Stimulated activated CD8-positive, alpha-beta memory T cell treated with anti-CD3 and anti-CD28 coated beads, Interleukin-7, amount 100 ng/mL, for 4 hours (primary cell): ENCODE results near the gene KRT33B.
A peak's percentile ranks its signal among the peaks of the same experiment; 100 is the strongest.
"Not testable (repeated sequence)": the region's sequence is repeated elsewhere in the genome, so short reads cannot be mapped to it uniquely, and the experiment has no call there.

ENCODE experiments used
- DNase-seq, 2 donors: peaks; one replicate each; pipeline ENCODE4 v3.0.0-alpha.2; 2020; ENCODE audit warnings: low read depth in 2 of 2

The KRT33B gene

DNA sequence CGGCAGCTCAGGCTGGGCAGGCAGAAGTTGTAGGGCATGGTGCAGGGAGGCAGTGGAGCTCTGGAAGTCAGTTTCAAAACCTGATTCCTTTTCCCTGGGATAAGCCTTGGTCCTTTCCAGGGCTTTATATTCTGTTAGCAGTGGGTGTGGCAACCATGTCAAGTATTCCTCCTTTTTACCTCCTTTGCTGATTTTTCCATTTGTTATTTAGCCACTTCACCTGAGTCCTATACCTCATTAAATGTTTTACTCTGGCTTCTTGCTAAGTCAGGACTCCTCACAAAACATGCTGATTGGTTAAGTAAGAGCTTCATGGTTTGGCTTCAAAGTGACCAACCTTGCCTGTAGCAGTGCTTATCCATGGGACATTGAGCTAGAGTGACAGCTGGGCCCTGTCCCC lies at the start of gene KRT33B:
Gene KRT33B (minus strand): TSS at position 101 of the 400 bp plus-strand sequence. CDS start 63 bp downstream, at position 38.
- no peak for DNase-seq

DNA sequence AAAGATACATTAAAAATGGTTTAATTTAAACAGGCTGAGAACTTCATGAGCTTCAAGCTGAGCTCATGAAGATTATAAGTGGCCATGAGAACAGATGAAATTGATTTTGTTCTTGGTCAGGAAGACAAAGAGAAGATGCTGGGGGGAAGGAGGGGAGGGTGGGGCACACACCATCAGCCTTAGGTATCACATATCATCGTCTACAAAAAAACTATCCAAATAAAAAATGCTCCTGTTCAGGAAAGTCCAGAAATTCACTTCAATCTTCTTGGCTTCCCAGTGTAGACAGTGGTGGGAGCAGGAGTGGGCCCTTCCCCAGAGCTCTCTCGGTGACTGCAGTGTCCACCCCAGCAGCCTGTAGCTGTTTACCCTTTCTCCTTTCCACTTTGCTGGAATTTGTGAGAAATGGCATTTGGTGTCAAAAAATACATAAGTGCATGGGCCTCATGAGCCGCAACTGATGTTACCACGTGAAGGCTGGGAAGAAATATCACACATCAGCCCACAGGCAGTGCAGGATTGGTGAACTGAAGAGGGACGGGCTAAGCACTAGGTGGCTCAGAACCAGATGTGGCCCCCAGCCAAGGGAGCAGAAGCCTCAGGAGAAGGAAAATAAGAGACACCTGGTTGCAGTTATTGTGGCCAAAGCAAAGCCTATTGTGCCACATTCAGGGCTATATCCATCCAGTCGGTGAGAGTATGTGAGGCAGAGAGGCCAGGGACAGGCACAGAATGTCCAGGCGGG lies 48.7 kb upstream of the KRT33B start:
- no peak for DNase-seq

DNA sequence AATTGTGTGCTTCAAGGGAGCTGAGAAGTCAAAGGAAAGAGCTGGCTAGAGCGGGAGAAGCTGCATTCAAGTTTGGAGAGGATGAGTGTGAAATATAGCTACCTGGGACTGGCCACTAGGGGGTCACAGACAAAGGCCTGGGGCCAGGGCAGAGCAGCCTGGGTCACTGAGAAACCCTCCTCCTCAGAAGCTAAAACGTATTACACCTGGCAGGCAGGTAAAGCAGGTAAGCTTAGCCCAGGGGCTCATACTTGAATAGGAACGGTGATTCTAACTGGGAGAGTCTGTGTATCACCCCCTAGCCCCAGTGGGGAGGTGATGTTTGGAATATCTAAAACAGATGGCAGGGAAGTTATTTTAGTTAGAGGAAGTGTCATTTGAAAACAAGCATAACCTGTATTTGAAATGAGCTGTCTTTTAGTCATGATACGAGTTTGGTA lies 48.0 kb upstream of the KRT33B start:
- DNase-seq: no peak

DNA sequence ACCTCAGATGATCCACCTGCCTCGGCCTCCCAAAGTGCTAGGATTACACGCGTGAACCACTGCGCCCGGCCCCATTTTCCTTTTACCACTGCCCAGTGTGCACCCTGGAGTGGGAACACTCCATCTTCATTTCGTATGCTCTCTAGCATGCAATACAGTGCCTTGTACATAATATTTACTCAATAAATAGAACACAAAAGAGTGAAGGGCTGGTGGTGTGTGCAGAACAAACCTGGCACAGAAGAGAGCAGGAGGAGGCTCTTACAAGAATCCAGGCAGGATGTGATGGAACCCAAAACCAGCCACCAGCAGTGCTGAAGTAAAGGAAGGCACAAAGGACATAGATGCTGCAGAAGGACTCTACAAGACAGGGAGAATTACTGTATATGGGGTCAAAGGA lies 47.5 kb upstream of the KRT33B start:
- DNase-seq: no peak

DNA sequence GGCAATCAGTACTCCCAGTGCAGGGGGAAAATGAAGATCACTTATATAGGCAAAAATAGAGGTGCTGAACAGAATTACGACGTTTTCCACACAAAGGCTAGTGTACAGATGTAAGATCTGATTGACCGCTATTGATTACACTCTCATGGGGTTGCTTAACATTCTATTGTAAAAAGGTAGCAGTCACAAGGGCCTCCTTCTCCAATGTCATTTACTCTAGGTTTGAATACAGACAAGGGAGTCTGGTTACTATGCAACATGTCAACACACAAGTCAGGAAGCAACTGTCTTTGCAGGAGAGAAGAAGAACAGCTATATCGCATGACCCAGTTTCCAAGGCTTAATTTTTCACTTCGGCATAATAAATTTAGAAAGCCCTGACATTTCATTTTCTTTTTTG lies 46.9 kb upstream of the KRT33B start:
- no peak for DNase-seq

DNA sequence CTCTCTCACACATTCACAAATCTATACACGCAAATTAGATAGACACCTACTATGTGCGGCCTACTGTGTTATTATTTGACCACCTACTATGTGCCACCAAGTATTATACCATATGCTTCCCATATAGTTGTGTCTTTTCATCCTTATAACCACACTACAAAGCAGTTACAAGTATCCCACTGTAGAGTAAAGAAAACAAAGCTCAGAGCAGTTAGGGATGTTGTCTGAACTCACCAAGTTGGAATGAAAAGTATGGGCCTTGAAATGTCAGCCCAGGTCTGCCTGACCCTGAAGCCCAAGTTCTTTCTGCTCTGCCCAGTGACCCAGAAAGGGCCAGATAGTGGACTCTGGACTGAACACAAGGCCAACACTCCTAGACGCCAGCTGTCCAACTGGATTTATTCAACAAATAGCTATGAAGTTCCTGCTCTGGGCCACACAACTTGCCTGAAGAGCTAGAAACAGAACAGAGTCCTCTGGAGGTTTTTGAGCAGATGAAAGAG lies 46.3 kb upstream of the KRT33B start:
- DNase-seq: no peak

DNA sequence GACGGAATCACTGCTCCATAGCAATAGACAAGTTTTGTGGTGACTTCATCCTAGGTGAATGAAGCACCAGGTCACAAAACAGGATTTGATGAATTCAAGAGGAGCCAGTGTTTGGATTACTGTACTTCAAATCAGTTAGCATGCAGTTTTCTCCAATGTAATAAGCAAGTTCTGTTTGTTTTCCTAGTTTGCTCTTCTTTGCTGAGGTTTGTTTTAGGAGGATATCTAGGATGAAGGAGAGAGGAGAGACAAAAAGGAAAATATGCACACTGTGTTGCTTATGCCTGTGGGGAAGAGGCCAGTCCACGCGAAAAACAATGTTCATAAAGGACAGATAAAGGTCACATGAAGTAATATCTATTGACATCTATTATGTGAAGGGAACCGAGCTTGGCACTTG lies 45.8 kb upstream of the KRT33B start:
- DNase-seq: no peak

DNA sequence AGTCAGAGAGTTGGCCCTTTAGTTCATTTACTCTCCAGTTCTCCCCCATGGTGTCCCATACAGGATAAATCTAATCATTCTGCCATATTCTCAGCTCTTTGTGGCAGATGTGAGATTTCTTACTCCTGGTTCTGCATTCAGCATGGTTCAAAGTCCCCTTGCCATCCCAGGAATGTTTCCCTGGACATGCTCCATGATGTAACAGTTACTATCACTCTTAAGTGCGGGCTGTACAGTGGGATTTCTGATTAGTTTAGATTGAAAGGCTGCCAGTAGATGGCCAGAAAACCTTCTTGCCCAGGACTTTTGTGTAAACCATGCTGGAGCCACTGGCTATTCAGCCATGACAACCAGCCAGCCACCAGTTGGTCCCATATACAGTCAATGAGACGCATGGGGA lies 44.4 kb upstream of the KRT33B start:
- no peak for DNase-seq

DNA sequence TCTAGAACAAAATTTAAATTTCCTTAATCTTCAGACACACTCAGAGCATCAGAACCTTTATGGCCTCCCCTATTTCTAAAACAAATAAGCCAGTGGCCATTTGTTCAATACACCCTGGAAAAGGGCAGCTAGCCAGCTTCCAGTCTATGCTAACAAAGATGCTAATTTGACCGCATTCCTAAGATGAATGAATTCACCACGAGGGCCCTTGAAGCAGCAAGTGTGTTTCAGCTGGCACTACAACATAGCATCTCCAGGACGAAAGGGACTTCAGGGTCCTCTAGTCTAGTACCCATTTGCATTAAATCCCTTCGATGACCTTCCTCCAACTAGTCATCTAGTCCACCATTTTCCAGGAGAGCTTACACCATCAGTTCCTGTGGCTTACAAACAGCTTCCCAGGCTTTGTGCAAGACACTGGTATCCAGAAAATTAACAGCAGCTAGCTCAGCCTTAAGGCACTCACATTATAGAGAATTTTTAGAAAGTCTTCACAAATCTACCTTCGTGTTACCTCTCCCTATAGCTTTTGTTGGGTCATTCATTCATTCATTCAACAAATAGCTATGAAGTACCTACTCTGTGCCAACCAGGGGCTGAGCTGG lies 43.8 kb upstream of the KRT33B start:
- no peak for DNase-seq

DNA sequence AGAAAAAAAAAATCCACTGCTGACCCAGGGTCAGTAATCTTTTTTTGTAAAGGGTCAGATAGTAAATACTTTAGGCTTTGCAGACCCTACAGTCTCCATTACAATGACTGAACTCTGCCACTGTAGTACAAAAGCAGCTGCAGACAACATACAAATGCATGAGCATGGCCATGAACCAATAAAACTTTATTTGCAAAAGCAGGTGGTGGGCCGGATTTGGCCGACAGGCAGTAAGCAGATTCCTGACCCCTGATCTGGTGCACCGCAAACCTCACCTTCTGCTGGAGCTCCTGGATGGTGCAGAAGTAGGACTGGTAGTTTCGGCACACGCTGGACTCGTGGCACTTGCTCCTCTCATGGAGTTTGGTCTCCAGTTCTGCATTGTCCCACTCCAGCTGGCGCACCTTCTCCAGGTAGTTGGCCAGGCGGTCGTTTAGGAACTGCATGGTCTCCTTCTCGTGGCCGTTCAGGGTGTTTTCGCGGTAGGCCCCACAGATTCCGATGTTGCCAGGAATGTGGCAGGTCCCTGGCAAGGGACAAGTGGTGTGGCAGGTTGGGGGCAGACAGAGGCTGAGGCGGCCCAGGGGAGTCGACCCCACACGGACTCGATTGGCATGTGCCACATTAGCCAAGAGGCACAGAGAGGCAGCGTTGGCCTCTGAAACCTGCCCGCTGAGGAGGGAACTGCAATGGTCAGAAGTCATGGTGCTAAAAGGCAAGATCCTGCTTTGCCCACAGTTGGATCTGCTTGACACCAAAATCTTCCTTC lies 41.6 kb upstream of the KRT33B start:
- no peak for DNase-seq

DNA sequence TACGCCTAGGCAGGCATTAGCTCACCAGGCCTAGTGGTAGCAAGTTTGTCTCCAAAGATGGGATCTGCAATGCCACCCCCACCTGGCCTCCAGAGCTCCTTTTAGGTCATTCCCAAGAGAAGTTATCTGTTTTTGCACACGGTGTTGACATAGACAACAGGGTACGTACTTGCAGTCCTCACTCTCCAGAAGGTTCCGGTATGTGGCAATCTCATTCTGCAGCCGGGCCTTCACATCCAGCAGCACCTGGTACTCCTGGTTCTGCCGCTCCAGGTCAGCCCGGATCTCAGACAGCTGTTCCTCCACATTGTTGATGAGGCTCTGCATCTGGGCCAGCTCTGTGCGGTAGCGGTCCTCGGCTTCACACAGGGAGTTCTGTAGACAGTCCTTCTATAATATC lies 37.6 kb upstream of the KRT33B start:
- no peak for DNase-seq

DNA sequence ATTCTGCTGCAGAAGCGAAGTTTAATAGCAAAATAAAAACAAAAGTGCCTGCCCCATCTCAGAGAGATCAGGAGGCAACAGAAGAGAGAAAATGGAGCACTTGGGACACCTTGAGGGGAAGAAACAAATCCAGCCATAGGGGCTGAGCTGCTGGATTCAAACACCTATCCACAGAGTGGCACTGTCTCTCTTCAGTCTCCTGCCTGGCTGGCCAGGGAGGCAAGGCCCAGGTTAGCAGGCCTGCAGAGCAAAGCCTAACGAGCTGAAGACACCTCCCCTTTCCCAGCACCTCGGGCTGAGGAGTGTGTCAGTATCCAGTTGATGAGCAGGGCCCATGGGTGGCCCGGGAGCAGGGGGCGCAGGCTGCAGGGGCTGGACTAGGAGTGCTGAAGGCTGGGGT lies 36.6 kb upstream of the KRT33B start:
- no peak for DNase-seq

DNA sequence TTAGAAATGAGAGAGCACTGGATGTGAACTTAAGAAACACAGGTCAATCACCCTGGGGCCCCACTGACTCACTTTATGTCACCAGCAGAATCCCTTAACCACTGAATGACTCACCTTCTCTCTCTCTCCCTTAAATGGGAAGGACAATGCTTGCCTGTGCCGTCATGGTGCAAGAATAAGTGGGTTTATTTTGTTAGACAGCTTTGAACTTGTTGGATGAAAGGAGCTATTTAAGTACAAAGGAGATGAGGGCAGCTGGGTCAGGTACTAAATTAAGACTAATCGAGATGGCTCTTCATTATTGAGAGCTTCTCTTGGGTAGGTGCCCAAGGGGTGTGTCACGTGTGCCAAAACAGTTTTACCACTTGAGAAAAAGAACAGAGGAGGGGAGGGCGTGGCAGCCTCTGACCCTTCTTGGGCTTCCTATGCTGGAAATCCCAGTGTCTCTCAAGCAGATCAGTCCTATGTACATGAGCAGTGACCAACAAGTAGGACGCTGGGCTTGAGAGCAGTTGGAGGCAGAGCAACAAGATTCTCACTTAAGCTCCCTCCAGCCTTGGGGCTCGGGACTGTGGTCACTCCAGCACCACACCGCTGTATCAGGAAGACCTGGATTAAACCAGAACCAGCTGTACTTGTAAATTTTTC lies 34.5 kb upstream of the KRT33B start:
- peak; percentile 7 to 21 for DNase-seq

DNA sequence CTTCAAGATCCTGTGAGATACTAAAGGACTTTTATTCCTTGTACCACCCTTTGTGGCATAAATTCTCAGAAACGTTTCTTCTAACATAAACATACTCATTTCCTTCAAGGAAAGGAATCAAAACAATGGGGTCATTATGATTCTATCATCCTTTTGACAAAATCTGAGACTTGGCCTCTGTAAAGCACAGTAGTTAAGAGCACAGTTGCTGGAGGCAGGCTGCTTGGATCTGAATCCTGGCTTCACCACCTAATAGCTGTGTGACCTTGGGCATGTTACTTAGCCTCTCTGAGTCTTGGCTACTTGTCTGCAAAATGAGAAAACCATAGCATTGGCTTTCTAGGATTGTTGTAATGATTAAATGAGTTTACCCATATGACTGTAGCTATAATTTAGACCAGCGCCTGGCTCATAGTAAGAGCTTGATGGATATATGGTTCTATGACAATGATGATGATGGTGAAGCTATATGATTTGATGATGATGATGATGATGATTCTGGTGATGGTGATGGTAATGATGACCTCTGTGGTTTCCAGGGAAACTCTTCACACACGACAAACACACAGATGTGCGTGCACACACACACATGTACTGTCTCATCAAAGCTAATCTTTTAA lies 33.9 kb upstream of the KRT33B start:
- DNase-seq: no peak

DNA sequence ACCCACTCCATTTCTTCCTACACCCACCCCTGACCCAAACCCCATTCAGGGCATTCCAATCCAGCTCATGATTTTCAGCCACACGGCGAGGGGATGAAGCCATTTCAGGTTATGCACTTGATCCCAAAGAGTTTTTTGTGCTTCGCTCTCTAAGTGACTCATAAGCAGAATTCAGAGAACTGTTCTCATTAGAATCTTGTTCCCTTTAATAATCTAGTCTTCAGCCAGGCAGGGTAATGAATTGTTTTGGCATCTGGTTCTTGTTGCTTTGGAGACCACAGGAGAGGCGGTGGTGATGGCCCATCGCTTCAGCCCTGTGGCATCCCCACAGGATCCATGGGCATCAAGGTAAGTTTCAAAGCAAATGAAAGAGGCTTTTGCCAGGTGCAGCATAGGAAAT lies 32.5 kb upstream of the KRT33B start:
- DNase-seq: no peak

DNA sequence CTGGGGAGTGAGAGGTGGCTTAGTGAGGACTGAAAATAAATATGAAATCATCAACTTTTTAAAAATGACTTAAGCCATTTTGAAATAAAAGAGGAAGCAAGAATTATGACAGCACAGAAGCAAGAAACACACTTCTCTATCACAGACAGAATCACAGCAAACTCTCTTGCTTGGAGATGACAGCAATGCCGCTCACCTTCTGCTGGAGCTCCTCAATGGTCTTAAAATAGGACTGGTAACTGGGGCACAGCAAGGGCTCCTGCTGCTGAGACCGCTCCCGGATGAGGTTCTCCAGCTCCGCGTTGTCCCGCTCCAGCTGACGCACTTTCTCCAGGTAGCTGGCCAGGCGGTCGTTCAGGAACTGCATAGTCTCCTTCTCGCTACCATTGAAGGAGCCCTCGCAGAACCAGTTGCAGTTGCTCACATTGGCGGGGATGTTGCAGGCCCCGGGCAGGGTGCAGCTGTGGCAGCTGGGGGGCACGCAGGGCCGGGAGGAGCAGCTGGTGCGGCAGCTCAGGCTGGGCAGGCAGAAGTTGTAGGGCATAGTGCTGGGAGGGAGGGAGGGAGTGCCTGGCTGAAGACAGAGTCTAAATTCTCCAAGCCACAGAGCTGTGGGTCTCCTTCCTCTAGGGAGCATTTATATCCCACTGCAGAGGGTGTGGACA lies 27.5 kb upstream of the KRT33B start, which contains the start of gene KRT31:
Gene KRT31 (minus strand): TSS at position 613 of the 665 bp plus-strand sequence. CDS start 69 bp downstream, at position 544.
- no peak for DNase-seq

DNA sequence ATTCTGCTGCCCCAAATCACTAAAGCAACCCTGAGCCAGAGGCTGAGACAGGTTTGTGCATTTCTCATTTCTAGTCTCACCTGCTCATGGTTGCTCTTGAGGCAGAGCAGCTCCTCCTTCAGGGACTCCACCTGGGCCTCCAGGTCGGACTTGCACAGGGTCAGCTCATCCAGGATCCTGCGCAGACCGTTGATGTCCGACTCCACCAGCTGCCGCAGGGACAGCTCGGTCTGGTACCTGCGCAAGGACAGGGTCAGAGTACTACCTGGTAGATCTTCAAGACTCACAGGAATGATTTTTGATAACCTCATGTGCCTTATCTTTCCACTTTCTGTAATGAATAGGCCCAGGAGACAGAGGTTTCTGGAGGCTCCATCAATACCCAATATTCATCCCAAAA lies 26.7 kb upstream of the KRT33B start:
- DNase-seq: no peak

DNA sequence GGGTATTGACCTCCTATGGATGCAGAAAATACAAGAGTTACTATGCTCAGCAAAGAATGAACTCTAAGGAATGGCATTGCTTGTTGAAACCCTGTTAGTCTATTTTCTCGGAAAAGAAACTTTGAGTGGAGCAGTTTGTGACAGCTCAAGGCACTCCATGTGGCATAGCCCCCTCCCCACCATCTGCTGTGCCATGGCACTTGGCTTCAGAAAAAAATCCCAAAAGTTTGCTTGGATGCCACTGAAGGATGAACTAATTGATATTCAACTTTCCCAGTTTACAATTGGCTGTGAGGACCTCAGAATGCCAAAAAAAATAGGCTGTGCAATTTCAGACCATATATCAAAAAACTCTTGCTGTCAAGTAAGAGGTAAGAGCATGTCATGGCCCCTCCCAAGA lies 26.0 kb upstream of the KRT33B start:
- no peak for DNase-seq

DNA sequence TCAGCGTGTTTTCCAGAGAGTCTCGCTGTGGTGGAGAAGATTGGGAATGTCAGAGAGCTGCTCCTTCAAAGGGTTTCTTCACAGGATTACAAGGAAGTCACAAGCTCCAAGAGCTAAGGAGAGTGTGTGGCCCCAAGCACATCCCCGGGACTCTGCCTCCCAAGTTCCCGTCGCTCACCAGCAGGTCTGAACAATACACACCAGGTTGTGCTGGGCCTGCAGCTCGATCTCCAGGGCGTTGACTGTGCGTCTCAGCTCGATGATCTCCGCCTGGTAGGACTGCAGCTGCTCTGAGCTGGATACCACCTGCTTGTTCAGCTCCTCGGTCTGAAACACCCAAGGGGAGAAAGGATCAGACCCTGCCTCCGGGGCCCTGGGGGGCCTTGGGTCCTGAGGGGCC lies 25.4 kb upstream of the KRT33B start:
- DNase-seq: not testable (repeated sequence)

DNA sequence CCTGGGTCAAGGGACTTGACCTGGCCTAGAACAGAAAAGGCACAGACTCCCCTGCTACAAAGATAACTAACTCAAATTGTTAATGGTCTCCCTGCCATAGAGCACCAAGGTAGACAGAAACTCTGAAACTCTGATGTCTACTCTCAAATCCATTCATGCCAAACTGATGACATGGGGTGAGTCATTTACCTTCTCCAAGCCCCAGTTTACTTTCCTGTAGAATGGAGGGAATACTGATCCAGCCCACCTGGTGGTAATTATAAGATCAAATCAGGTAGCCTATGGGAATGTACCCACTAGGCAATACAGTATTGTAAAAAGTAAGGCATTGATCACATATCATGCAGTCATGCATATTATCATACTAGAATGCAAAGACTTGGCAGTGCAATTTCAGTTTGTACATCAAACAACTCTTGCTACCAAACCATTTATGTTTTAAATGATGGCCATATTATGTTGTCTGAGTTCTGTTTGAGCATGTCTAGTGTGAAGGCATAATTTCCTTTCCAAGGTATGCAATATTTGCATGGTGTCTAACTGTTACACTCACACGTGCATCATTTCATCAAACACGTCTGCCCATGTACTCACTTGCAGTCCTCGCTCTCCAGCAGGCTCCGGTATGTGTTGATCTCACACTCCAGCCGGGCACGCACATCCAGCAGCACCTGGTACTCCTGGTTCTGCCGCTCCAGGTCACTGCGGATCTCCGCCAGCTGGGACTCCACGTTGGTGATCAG lies 24.8 kb upstream of the KRT33B start:
- no peak for DNase-seq
